H7 (cell line): ENCODE results near the gene DIP2C. TPM values are rescaled to one million over a fixed set of nuclear protein-coding genes. Genes with fewer than 3 reads are reported as not detected.
"Not testable (repeated sequence)": the region's sequence is repeated elsewhere in the genome, so short reads cannot be mapped to it uniquely, and the experiment has no call there.

ENCODE experiments used
- DNase-seq: peaks from one replicate; pipeline ENCODE4 v3.0.0; 2012
- H3K27me3 ChIP-seq: 2 replicates; pipeline ENCODE4 v1.6.0; 2011; ENCODE audit warnings: mild to moderate bottlenecking, low read length; ENCODE audit not compliant: control insufficient read depth, insufficient read depth
- H3K36me3 ChIP-seq: replicated peaks from 2 replicates; pipeline ENCODE4 v1.5.1; 2011; ENCODE audit warnings: low read length; ENCODE audit not compliant: control insufficient read depth, insufficient read depth
- H3K4me3 ChIP-seq: 2 replicates; pipeline ENCODE4 v1.5.1; 2011; ENCODE audit warnings: low read depth, mild to moderate bottlenecking, control low read depth, low read length, moderate library complexity; ENCODE audit not compliant: insufficient read depth
- total RNA-seq: library from RNA; depleted of rRNA; stranded (reverse); fragments of >200 nt; shearing (Covaris generic); gene quantifications from 2 replicates; pipeline ENCODE4 v1.2.3, GENCODE V29; 2014

Gene DIP2C
- total RNA-seq, 1 experiment from 2014 or later: 4.8 TPM

- no peaks in the 10 kb centered on the region for H3K36me3 ChIP-seq
- DNase-seq: no peak
- no peak overlapping the region for H3K4me3 ChIP-seq
- no peaks in the 10 kb centered on the region for H3K27me3 ChIP-seq
Measured at GRCh38 chr10:620417-620816, 69.1 kb downstream of the DIP2C start.

GRCh38 chr10:619710-620109 is 69.8 kb downstream of the DIP2C start:
- DNase-seq: no peak
- Histone ChIP-seq H3K27me3 (no peaks in the 10 kb centered on the region), H3K4me3 (no peak overlapping the region), H3K36me3 (no peaks in the 10 kb centered on the region)

- Histone ChIP-seq H3K36me3 (no peaks in the 10 kb centered on the region), H3K27me3 (no peaks in the 10 kb centered on the region), H3K4me3 (no peak overlapping the region)
- DNase-seq: no peak
Measured at GRCh38 chr10:618229-618989, 71.1 kb downstream of the DIP2C start.

- no peak for DNase-seq
- no peaks in the 10 kb centered on the region for H3K36me3 ChIP-seq
- no peak overlapping the region for H3K4me3 ChIP-seq
- H3K27me3 ChIP-seq: no peaks in the 10 kb centered on the region
Measured at GRCh38 chr10:617471-617870, 72.0 kb downstream of the DIP2C start.

GRCh38 chr10:615583-616152 is 73.8 kb downstream of the DIP2C start:
- Histone ChIP-seq H3K4me3 (no peak overlapping the region), H3K36me3 (no peaks in the 10 kb centered on the region), H3K27me3 (no peaks in the 10 kb centered on the region)
- no peak for DNase-seq

- DNase-seq: no peak
- H3K36me3 ChIP-seq: no peaks in the 10 kb centered on the region
- no peak overlapping the region for H3K4me3 ChIP-seq
- no peaks in the 10 kb centered on the region for H3K27me3 ChIP-seq
Measured at GRCh38 chr10:614790-615582, 74.5 kb downstream of the DIP2C start.

- H3K4me3 ChIP-seq: no peak overlapping the region
- H3K27me3 ChIP-seq: no peaks in the 10 kb centered on the region
- no peaks in the 10 kb centered on the region for H3K36me3 ChIP-seq
- no peak for DNase-seq
Measured at GRCh38 chr10:614139-614711, 75.2 kb downstream of the DIP2C start.

GRCh38 chr10:613271-614138 is 76.0 kb downstream of the DIP2C start:
- Histone ChIP-seq H3K36me3 (no peaks in the 10 kb centered on the region), H3K27me3 (no peaks in the 10 kb centered on the region), H3K4me3 (no peak overlapping the region)
- DNase-seq: no peak

GRCh38 chr10:612696-613095 is 76.8 kb downstream of the DIP2C start:
- no peaks in the 10 kb centered on the region for H3K36me3 ChIP-seq
- no peak overlapping the region for H3K4me3 ChIP-seq
- DNase-seq: no peak
- no peaks in the 10 kb centered on the region for H3K27me3 ChIP-seq

- H3K36me3 ChIP-seq, H3K27me3 ChIP-seq, H3K4me3 ChIP-seq, DNase-seq: not testable (repeated sequence)
Measured at GRCh38 chr10:610642-611305, 78.7 kb downstream of the DIP2C start.

GRCh38 chr10:609868-610545 is 79.5 kb downstream of the DIP2C start:
- no peak overlapping the region for H3K4me3 ChIP-seq
- no peaks in the 10 kb centered on the region for H3K36me3 ChIP-seq
- DNase-seq: no peak
- H3K27me3 ChIP-seq: no peaks in the 10 kb centered on the region

- Histone ChIP-seq H3K27me3 (no peaks in the 10 kb centered on the region), H3K36me3 (no peaks in the 10 kb centered on the region), H3K4me3 (no peak overlapping the region)
- DNase-seq: no peak
Measured at GRCh38 chr10:609262-609658, 80.2 kb downstream of the DIP2C start.
